GM19238 (cell line): ENCODE measurements around the gene GIPC2.

Source experiments
- DNase-seq: peaks from one replicate; pipeline ENCODE4 v3.0.0; 2011; ENCODE audit warnings: low spot score; ENCODE audit not compliant: insufficient read length

GIPC2 gene

DNA sequence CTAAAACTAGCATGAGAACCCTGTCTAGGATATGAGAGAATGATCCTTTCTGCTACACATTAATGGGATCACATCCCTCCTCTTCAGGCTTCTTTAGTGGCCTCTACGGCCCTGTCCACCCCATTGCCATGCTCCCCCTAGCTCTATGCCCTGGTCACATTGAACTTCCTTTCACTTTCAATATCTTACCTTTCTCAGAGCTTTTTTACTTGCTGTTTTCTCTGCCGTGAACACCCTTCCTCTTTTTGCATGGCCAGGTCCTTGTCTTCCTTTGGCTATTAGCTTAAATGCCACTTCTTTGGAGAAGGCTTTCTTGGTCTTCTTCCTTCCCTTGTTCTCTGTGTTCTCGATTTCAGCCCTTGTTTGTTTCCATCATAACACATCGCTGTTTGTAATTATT is 97.4 kb downstream of the GIPC2 start:
- DNase-seq: peak; percentile 24

DNA sequence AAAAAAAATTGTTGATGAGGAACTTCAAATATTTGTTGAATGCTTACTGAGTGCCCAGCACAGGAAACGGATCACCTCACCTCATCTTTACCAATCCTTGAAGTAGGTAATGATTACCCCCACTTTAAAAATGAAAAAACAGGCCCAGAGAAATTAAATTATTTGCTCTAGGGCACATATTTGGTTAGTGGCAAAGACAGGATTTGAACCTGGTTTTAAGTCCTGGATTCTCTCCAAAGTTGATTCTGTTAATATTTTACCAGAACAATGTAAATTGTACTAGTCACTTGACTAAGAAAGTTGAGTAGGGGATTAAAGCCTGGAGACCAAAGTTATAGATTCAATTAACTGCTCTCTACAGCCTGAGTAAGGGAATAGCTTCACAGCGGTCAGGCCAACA is 97.9 kb downstream of the GIPC2 start:
- no peak for DNase-seq

DNA sequence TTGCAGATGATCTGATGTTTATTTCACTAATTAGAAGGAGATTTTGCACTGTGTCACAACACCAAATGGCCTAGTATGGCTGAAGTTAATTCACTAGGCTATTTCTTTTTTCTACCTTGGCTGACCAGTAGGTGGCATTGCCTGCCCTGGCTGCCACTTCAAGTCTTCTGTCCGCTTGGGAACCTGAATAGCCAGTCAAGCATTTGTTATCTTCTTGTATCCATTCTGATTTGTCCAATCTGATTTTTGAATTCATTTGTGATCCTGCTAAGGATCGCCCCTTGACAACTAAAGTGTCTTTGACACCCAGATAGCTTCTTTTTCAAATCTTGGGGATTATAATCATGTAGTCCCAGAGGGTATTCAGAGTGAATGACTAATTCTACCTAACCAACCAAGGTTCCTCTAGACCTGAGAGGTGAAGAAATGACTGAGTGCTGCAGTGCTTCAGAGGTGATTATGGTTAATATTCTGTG is 99.4 kb downstream of the GIPC2 start:
- DNase-seq: peak; percentile 15

DNA sequence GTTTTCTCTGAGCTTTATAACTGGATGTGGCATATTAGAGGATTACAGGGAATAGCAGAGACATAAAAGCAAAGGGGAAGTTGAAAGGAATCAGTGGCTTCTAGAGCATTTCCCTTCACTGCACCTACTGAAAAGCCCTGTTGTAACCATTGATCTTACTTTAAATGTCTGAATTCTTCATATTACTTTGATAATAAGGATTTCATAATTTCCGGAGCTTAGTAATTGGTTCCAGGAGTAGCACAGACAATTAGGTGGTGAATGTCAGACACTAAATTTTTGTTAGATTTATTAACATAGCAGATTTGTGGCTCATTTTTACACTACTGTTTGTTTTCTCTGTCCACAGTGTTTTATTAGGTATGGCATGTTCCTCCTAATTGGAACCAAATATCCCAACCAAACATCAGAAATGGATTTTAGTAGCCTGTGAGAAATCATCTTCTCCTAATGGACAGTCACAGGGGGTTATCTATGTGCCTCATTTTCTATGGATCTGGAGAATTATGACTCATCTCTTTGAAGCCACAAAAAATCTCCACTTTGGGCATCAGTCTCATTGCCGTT is 100.5 kb downstream of the GIPC2 start:
- DNase-seq: no peak

DNA sequence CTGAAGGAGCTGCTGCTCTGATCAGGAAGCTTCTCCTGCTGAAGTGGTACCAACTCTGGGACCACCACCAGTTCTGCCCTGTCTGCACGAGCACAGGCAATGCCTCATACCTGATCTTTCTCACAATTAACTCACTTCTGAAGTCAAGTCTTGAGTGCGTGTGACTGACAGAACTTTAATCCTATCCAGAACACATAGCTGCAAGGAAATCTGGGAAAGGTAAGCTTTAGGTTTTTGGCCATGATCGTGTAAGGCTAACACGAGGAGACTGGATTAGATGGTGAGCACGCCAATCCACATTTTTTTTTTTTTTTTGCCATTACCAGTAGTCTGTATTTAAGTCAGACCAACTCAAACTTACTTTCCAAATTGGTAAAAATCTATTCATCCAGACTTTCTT is 101.3 kb downstream of the GIPC2 start:
- no peak for DNase-seq

DNA sequence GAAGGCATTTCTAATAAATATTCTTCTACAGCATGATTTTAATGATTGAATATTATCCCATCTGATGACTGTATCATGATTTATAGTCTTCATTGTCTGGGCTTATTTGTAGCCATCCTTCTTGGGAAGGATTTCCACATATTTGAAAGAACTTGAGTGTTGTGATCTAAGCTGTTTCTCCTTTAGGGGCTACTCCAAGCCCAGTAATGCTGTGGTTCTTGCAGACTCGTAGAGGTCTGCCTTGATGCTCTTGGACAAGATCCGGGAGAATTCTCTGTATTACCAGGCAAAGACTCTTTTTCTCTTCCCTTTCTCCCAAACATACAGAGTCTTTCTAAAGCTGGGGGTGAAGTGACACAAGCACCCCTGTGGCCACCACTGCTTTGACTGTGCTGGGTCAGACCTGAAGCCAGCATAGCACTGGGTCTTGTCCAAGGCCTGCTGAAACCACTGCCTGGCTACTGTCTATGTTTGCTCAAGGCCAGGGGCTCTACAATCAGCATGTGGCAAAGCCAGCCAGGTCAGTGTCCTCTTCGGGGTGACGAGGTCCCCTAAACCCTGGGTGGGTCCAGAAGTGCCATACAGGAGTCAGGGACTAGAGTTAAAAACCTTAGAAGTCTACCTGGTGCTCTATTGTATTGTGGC is 107.4 kb downstream of the GIPC2 start:
- no peak for DNase-seq

DNA sequence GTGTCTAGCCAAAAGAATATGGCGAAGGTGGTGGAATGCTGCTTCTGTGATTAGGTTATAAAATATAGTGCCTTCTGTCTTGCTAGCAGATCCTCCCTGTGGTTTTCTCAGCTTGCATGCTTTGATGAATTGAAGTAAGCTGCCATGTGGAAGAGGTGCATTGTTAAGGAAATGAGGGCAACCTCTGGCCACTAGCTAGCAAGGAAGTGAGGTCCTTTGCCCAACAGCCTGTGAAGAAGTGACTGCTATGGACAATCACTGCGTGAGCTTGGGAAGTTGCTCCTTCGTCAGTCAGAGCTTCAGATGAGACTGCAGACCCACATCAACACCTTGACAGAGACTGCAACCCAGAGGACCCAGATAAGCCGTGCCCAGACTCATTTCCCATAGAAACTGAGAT is 109.4 kb downstream of the GIPC2 start:
- no peak for DNase-seq

DNA sequence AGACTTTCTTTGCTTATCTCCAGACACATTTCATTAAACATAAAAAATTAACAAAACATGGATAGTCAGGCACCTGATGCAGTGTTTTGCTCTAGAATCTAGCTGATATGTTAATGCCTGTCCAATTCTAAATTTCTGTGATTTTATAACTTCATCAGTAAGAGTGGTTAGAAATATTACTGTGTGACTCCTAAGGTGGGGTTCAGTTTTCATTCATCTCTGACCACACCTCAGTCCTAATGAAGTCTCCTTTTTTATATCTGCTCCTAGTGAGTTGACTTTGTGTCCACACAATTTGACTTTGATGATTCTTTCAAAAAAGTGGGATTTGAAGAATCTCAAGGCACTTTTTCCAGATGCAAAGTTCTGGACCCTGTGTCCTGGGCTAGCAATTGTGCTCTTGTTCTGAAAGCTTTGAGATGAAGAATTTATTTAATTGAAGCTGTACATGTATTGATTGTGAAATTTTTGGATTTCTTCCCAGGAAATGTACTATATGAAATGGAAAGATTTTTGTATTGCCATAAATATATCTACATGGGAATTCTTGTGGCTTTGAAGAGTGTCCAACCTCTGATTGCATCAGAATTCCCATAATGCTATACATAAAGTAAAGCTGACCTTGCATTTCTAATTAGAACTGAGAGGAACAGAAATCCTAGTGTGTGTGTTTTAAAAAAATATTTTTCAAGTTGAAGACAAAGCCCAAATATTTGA is 111.2 kb downstream of the GIPC2 start:
- no peak for DNase-seq

DNA sequence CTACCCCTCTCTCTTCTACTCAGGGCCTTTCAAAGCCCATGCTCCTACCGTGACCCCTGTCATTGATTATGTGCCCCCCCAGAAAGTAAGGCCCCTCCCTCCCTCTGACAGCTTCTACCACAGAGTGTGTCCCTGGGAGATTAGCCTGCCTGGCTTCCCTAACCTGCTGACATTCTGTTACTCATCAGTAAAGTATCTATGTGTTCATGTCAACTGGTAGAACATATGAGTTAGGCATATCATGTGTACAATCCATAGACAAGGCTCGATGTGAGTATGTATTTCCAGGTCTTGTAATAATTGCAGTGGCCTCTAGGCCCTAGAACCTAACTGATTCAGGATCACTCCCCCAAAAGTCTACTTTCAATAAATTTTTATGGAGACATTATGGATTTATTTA is 120.0 kb downstream of the GIPC2 start:
- no peak for DNase-seq

DNA sequence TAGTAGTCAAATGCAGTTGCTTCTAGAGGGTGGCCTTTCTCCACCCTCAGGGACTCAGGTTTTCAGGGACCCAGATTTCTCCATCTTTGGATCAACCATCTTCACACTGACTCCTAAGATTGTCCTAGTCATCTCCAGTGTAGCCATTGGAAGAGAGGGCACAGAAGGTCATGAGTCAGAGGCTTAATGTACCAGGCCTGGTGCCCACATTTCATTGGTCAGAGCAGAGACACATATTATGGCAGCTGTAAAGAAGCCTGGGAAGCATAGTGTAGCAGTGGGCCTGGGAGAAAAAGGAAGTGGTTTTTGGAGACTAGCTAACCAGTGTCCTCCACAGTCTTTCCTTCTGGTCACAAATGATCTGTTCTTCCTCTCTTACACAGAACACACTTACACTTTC is 122.5 kb downstream of the GIPC2 start:
- DNase-seq: no peak

DNA sequence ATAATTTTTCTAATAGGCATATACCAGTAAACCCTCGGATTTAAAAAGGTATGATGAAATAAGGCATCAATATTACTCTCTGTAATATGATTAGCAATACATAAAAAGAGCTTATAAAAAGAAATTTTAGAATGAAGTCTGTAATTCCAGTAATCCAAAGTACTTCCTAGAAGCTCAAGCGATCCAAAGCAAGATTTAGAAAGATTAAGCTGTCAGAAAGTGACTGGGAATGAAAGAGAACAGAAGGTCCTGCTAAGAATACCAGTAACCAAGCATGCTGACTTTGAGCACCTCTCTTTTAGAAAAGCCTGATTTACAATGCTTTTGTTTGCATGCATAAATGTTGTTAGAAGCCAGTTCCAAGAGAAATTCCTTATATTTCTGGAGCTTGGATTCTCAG is 125.1 kb downstream of the GIPC2 start:
- no peak for DNase-seq

DNA sequence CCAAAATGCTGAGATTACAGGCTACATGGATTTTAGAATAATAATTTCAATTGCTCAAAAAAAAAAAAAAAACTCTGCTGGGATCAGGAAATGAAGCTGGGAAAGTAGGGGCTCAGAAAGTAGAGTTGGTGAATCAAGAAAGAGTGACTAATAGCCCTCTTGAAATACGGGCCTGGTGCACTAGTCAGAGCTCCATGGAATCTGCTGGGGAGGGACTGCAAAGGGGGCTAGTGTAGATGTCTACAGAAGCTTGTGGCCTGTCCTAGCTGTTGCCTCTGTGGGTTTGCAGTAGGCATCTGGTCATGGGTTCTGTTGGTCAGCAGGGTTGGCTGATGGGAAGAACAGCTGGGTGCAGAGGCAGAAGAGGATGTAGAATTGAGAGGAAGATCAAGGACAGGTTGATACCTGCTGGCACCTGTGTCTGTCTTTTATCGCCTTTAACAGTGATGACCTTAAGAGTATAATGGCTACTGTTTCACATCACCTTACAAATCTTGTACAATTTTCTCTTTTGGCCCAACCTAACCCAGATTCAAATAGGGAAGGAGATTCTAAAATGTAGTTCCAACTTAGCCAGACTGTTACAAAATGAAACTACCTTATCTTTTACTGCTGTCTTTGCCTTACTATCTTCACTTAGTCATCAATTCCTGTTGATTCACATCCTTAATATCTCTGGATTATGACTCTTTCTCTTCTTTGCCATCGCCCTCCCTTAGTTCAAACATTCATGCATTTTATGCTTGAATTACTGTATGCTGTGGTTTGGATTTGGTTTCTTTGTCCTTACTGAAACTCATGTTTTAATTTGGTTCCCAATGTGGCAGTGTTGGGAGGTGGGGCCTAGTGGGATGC is 126.2 kb downstream of the GIPC2 start:
- no peak for DNase-seq

DNA sequence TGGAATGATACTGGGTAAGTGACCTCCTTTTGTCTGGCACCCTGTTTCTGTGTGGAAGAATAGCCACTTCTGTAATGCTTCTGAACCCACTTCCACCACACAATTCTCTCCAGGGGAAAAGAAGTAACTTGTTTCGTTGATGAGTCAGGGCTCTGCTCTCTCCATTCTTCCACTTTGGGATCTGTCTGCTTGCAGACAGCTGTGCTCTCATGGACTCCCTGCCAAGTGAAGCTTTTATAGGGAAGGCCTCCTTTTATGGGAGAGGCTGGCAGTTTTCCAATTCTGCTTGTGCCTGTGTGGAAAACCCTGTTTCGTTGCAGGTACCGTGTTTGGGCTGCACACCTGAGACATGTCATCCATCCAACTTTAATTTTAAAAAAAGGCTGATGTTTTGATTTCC is 130.7 kb downstream of the GIPC2 start:
- no peak for DNase-seq

DNA sequence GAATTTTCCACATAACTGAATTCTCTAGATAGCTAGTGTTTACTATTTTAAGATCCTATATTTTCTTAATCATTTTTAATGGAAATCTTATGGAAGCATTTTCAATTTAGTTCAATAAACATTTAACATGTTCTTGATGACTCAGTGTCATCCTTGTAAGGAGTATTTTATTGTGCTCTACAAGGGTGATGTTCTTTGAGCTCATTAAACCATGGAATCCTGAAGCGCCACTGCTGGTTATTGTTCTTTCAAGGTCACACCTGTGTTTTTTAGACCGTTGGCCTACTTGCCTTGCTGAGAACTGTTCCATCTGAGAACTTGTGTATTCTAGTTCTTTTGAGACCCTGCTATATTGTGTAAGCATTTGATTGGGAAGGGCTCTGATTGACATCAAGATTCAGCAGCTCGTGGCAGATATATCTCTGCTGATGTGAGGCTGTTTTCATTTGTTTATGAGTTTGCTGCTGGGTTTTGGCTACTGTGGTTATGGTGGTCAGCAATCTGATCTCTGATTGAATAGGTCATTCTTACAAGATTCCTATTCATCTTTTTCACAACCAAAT is 132.0 kb downstream of the GIPC2 start:
- DNase-seq: no peak

DNA sequence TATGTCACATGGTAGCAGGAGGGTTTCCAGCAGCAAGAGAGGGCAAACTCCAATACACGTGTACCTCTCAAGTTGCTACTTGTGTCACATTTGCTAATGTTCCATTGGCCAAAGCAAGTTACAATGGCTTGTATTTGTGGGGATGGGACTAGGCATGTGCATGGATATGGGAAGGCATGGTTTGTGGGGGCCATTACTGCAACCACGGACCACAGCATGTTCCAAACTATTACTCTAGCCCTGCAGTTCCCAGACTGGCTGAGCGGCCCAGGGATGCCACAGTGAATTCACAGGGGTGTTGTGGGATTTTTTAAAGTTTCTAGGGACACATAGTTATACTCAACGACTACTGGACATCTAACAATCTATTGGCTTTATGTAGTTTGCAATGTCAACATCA is 133.1 kb downstream of the GIPC2 start:
- DNase-seq: no peak

DNA sequence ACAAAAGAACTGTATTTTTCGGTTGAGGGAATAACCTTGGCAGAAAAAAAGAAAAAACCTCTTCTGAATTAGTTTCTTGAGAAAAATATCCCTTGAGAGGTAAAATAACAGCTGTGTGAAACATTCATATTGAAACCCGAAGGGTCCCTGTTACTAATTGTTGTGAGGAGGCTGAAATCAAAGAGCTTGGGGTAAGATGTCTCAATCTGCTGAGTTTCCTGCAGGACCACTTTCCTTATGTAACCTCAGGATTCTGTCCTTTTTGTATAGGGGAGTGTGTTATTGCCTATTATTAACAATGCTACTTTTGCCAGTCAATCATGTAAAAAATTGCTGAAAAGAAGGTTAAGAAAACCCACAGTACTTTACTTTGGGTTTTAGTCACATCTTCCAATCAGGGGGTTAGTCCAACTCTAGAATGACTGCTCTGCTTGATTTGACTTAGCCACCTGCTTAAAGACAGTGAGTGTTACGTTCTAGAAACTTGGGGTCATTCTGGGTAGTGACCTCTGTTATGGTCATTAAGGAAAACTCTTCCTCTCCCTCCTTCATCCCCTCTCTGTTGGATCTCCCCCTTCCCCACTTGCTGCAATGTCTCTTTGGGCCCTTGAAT is 138.8 kb downstream of the GIPC2 start:
- no peak for DNase-seq
